H1 (cell line): ENCODE data around the gene MEF2C. TPM values are rescaled to one million over a fixed set of nuclear protein-coding genes. Genes with fewer than 3 reads are reported as not detected.

Source experiments
- CTCF ChIA-PET: fragments of 300-600 bp; sonication (Branson Sonifier 250); formaldehyde crosslinking; loops from one replicate; lab custom pipeline; 2021; ENCODE audit not compliant: partially characterized antibody; lab: Charles Lee
- POLR2A ChIA-PET: fragments of 300-600 bp; sonication (Branson Sonifier 250); formaldehyde crosslinking; loops from one replicate; lab custom pipeline; 2021; ENCODE audit warnings: inconsistent platforms; ENCODE audit not compliant: partially characterized antibody; lab: Charles Lee
- DNase-seq, 2 experiments: peaks; one replicate each; pipeline versions ENCODE4 v3.0.0 to v3.0.0-alpha.2; 2010 to 2022; ENCODE audit warnings: low spot score in 2 of 2, low read depth in 1 of 2, mixed read lengths in 1 of 2
- FAIRE-seq: peaks from 2 replicates; lab custom pipeline; 2011; peaks lifted over from hg19 to GRCh38; lab: Jason Lieb, UNC
- H2AFZ ChIP-seq: 2 replicates; pipeline ENCODE4 v1.8.1; 2012; ENCODE audit warnings: low read length, inconsistent platforms
- H2AK5ac ChIP-seq: 2 replicates; pipeline ENCODE4 v1.6.1; 2013; ENCODE audit warnings: low read depth, low read length
- H2BK120ac ChIP-seq: replicated peaks from 2 replicates; pipeline ENCODE3; 2013; ENCODE audit warnings: low read depth, low read length, inconsistent platforms
- H2BK12ac ChIP-seq: 2 replicates; pipeline ENCODE4 v1.6.1; 2013; ENCODE audit warnings: low read depth, low read length
- H2BK15ac ChIP-seq: 2 replicates; pipeline ENCODE4 v1.6.1; 2013; ENCODE audit warnings: low read length
- H2BK20ac ChIP-seq: 2 replicates; pipeline ENCODE4 v1.6.1; 2013; ENCODE audit warnings: low read length
- H2BK5ac ChIP-seq: 2 replicates; pipeline ENCODE4 v1.6.1; 2013; ENCODE audit warnings: low read depth, low read length
- H3K14ac ChIP-seq: 2 replicates; pipeline ENCODE4 v1.6.1; 2013; ENCODE audit warnings: inconsistent platforms; ENCODE audit not compliant: insufficient read length
- H3K18ac ChIP-seq: 2 replicates; pipeline ENCODE4 v1.6.1; 2013; ENCODE audit warnings: low read length; ENCODE audit errors: extremely low read depth
- H3K23ac ChIP-seq: 2 replicates; pipeline ENCODE4 v1.6.1; 2013; ENCODE audit warnings: inconsistent platforms; ENCODE audit not compliant: insufficient read length
- H3K23me2 ChIP-seq: 2 replicates; pipeline ENCODE4 v1.6.1; 2013; ENCODE audit warnings: low read depth, low read length
- H3K27ac ChIP-seq: 2 replicates; pipeline ENCODE4 v1.6.1; 2011; ENCODE audit warnings: low read depth, low read length, inconsistent platforms
- H3K27me3 ChIP-seq, 4 experiments: replicated peaks in 1 of 4; 1 replicate in 1 of 4; 2 replicates in 3 of 4; pipeline versions ENCODE4 v1.6.1 to v1.8.1; 2011 to 2013; ENCODE audit warnings: low read length in 3 of 4, mild to moderate bottlenecking in 3 of 4, inconsistent platforms in 2 of 4, mixed read lengths in 2 of 4, moderate library complexity in 1 of 4; ENCODE audit not compliant: control insufficient read depth in 3 of 4, insufficient read depth in 3 of 4; ENCODE audit errors: extremely low read depth in 1 of 4
- H3K36me3 ChIP-seq, 4 experiments: 2 replicates each; pipeline versions ENCODE4 v1.6.1 to v1.8.1; 2011 to 2013; ENCODE audit warnings: mild to moderate bottlenecking in 4 of 4, low read length in 3 of 4, moderate library complexity in 2 of 4, control low read depth in 1 of 4, inconsistent platforms in 1 of 4; ENCODE audit not compliant: insufficient read depth in 4 of 4, control insufficient read depth in 2 of 4
- H3K4ac ChIP-seq: replicated peaks from 2 replicates; pipeline ENCODE3; 2013; ENCODE audit warnings: low read length, low read depth, mixed read lengths, inconsistent platforms; ENCODE audit not compliant: insufficient read length
- H3K4me1 ChIP-seq, 4 experiments: replicated peaks in 1 of 4; 1 replicate in 1 of 4; 2 replicates in 3 of 4; pipeline versions ENCODE4 v1.6.1 to v1.8.1; 2011 to 2013; ENCODE audit warnings: low read length in 3 of 4, inconsistent platforms in 2 of 4, mixed read lengths in 1 of 4; ENCODE audit not compliant: insufficient read depth in 4 of 4, control insufficient read depth in 3 of 4
- H3K4me2 ChIP-seq, 2 experiments: 2 replicates each; pipeline versions ENCODE4 v1.6.1 to v1.8.1; 2011 to 2013; ENCODE audit warnings: low read depth in 2 of 2, low read length in 2 of 2, control low read depth in 1 of 2, inconsistent platforms in 1 of 2, mild to moderate bottlenecking in 1 of 2; ENCODE audit not compliant: insufficient read depth in 1 of 2
- H3K4me3 ChIP-seq, 4 experiments: fragments of 200-600, 300-600 bp in 1 of 4; sonication (generic), shearing (Covaris generic), sonication (Bioruptor Twin) in 1 of 4; 2 replicates each; pipeline versions ENCODE4 v1.5.1 to v1.8.1; 2011 to 2016; ENCODE audit warnings: low read length in 4 of 4, low read depth in 3 of 4, control low read depth in 2 of 4, inconsistent platforms in 2 of 4, mild to moderate bottlenecking in 2 of 4, mixed read lengths in 1 of 4, moderate library complexity in 1 of 4; ENCODE audit not compliant: insufficient read depth in 2 of 4; ENCODE audit errors: extremely low read depth in 1 of 4
- H3K56ac ChIP-seq: replicated peaks from 2 replicates; pipeline ENCODE3; 2013; ENCODE audit warnings: low read depth, mild to moderate bottlenecking, mixed read lengths, low read length, inconsistent platforms; ENCODE audit not compliant: insufficient read length
- H3K79me1 ChIP-seq: 2 replicates; pipeline ENCODE4 v1.6.1; 2013; ENCODE audit warnings: low read depth, low read length, control low read depth
- H3K79me2 ChIP-seq, 2 experiments: 2 replicates each; pipeline versions ENCODE4 v1.6.1 to v1.8.1; 2012 to 2013; ENCODE audit warnings: low read length in 2 of 2, mild to moderate bottlenecking in 2 of 2, inconsistent platforms in 1 of 2; ENCODE audit not compliant: insufficient read depth in 2 of 2, control insufficient read depth in 1 of 2
- H3K9ac ChIP-seq, 4 experiments: replicated peaks in 1 of 4; 1 replicate in 1 of 4; 2 replicates in 3 of 4; pipeline versions ENCODE4 v1.6.1 to v1.8.1; 2011 to 2013; ENCODE audit warnings: low read depth in 3 of 4, low read length in 3 of 4, control low read depth in 2 of 4, mild to moderate bottlenecking in 2 of 4, moderate library complexity in 2 of 4, inconsistent platforms in 1 of 4; ENCODE audit errors: extremely low read depth in 1 of 4
- H3K9me3 ChIP-seq, 2 experiments: 2 replicates each; pipeline versions ENCODE4 v1.6.1 to v1.8.1; 2012 to 2013; ENCODE audit warnings: mild to moderate bottlenecking in 2 of 2, moderate library complexity in 2 of 2, control low read depth in 1 of 2, inconsistent platforms in 1 of 2, low read depth in 1 of 2, low read length in 1 of 2, mixed read lengths in 1 of 2; ENCODE audit not compliant: insufficient read depth in 2 of 2
- H4K20me1 ChIP-seq, 2 experiments: replicated peaks in 1 of 2; 2 replicates each; pipeline versions ENCODE3 to v1.8.1; 2011 to 2013; ENCODE audit warnings: inconsistent platforms in 2 of 2, low read length in 2 of 2, mild to moderate bottlenecking in 1 of 2; ENCODE audit not compliant: insufficient read depth in 2 of 2, control insufficient read depth in 1 of 2
- H4K5ac ChIP-seq: 2 replicates; pipeline ENCODE4 v1.6.1; 2013; ENCODE audit warnings: low read length, low read depth, mixed read lengths, inconsistent platforms; ENCODE audit not compliant: insufficient read length
- H4K8ac ChIP-seq: 2 replicates; pipeline ENCODE4 v1.8.0; 2013; ENCODE audit warnings: mild to moderate bottlenecking, moderate library complexity, low read length, inconsistent platforms; ENCODE audit not compliant: insufficient read depth; ENCODE audit errors: extremely low read depth
- H4K91ac ChIP-seq: replicated peaks from 2 replicates; pipeline ENCODE3; 2013; ENCODE audit warnings: low read length, mixed read lengths, inconsistent platforms; ENCODE audit not compliant: insufficient read length
- CBX5 ChIP-seq: fragments of 300-800, 300-1000 bp; sonication (generic); IDR thresholded peaks from 2 replicates; pipeline ENCODE4 v1.7.1; 2016; ENCODE audit warnings: antibody characterized with exemption, low read length, low read depth
- HDAC6 ChIP-seq: IDR thresholded peaks from one replicate; pipeline ENCODE4 v1.7.1; 2012; ENCODE audit warnings: low read depth, mild to moderate bottlenecking, inconsistent platforms, low read length, moderate library complexity
- NANOG ChIP-seq: IDR thresholded peaks from 2 replicates; pipeline ENCODE4 v1.6.1; 2011; ENCODE audit warnings: low read length, low read depth, mild to moderate bottlenecking, inconsistent platforms; ENCODE audit not compliant: insufficient read depth, poor library complexity, severe bottlenecking
- POU5F1 ChIP-seq: IDR thresholded peaks from 2 replicates; pipeline ENCODE4 v1.6.1; 2011; ENCODE audit warnings: low read depth, mild to moderate bottlenecking, low read length, moderate library complexity
- RFX5 ChIP-seq: IDR thresholded peaks from 2 replicates; pipeline ENCODE4 v1.6.1; 2011; ENCODE audit warnings: low read depth, low read length, improper control_type of control experiment, borderline replicate concordance
- RNF2 ChIP-seq: fragments of 200-900, 300-1000 bp; sonication (generic); IDR thresholded peaks from 2 replicates; pipeline ENCODE4 v1.7.1; 2016; ENCODE audit warnings: borderline replicate concordance, low read depth, mild to moderate bottlenecking, antibody characterized with exemption, low read length; ENCODE audit not compliant: poor library complexity, severe bottlenecking; ENCODE audit errors: missing control alignments
- SIN3A ChIP-seq, 2 experiments: IDR thresholded peaks in 1 of 2; conservative IDR thresholded peaks in 1 of 2; 2 replicates each; pipeline ENCODE4 v1.6.1; 2011 to 2012; ENCODE audit warnings: low read length in 2 of 2, improper control_type of control experiment in 1 of 2, low read depth in 1 of 2, mild to moderate bottlenecking in 1 of 2
- TAF1 ChIP-seq: IDR thresholded peaks from 2 replicates; pipeline ENCODE4 v1.6.1; 2011; ENCODE audit warnings: mild to moderate bottlenecking, low read depth, low read length
- WGBS, 2 experiments: shearing (Covaris generic) in 1 of 2; methylation state at CpG; one replicate each; pipeline versions ENCODE4 v1.1.6 to v1.1.7; 2013 to 2015; ENCODE audit warnings: low lambda C conversion rate in 2 of 2, mixed read lengths in 2 of 2, inconsistent platforms in 1 of 2, low coverage in 1 of 2, missing lambda C conversion rate in 1 of 2; ENCODE audit not compliant: insufficient replicate concordance in 2 of 2, insufficient coverage in 1 of 2, insufficient read length in 1 of 2; ENCODE audit errors: extremely low coverage in 1 of 2, missing lambda C conversion rate in 1 of 2; 5-methylcytosine and 5-hydroxymethylcytosine counted together
- polyA plus RNA-seq, 7 experiments: library from polyadenylated mRNA; depleted of rRNA in 3 of 7; stranded (reverse) in 5 of 7; unstranded in 2 of 7; fragments of >200 nt in 5 of 7; fragments of 200-250 nt in 2 of 7; gene quantifications; 1 replicate in 5 of 7; 2 replicates in 1 of 7; 4 replicates in 1 of 7; pipeline versions ENCODE4 v1.2.1 to v1.2.3, GENCODE V29; 2011 to 2013; ENCODE audit warnings: missing spikeins in 2 of 7, mixed read lengths in 2 of 7
- total RNA-seq: library from RNA; stranded (reverse); fragmentation: NEBNext Ultra II Directional; extraction: Animal tissue kit (Norgen Biotek cat#: 25700); gene quantifications from 2 replicates; pipeline ENCODE4 v1.2.1, GENCODE V29; 2021

MEF2C gene
- total and polyA plus RNA-seq, 2 of the 8 experiments (the other 6 are each of a cell fraction or from before 2014, with no cell fraction given) = 0.59 to 0.99 TPM

DNA sequence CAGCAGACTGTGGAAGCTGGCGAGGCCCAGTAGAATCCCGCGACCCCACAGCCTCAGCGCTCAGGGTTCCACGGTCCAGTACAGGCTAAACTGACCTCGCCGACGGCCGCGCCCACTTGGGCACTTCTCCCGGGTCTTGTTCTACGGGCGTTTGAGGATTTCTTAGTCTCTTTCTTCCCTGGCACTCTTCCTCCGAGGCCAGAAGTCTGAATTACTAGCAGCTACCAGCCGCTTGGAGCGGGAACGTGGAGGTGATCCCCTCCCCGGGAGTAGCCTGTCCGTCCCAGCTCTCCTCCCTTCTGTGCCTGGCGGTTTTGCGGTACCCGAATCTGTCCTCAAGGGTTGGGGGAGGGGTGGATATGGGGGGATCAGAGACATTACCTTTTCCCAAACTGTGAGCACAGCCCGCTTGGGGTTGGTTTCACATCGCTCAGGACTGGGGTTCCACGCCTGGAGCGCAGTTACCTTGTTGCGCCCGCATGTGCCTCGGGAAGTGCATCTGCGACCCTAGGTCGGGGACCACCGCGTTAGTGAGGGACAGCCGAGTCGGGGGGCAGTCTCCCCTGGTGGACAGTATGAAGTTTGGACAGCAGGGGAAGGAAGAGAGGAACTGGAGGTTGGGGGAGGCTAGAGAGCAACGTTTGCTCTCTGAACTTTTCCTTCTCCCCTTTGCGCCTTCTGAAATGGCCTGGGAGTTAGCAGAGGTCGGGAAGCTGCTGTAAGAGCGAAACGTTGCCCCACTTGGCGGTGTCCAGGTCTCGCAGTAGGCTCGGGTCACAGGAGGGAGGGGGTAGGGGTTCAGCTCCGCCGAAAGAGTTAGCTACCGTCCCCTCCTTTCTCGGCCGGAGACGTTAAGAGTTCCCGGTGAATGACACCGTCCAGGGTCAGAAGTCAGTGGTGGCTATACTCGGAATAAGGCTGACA, 190.8 kb downstream of the MEF2C start:
- no peaks in the 10 kb centered on the region; a peak in 1 of 4 replicates for H3K9me3 ChIP-seq
- H3K79me1 ChIP-seq = no peaks in the 10 kb centered on the region
- H3K27me3 ChIP-seq = peaks cover 79 to 89% (median 85%) of the 10 kb centered on the region in 4 experiments
- ChIA-PET POLR2A (interaction anchor here (1.4 to 2.9 kb wide), 2 partner anchors 9 to 11 kb away, joined by 4 to 13 read pairs; no protein-coding TSS in a partner anchor), CTCF (interaction anchor here (0.6 to 6.1 kb wide), 29 partner anchors 11 to 1039 kb away, joined by 3 to 86 read pairs (median 5); no protein-coding TSS in a partner anchor)
- peak overlapping the region; percentile 37; the same call in 1 of the 2 replicates for H2BK5ac ChIP-seq
- peaks cover 30 to 39% (median 35%) of the 10 kb centered on the region in 4 experiments for H3K4me1 ChIP-seq
- H4K91ac ChIP-seq = no peak overlapping the region
- no peak overlapping the region for H3K56ac ChIP-seq
- H3K4me3 ChIP-seq = peak overlapping the region; percentile 23 to 54 (median 40); a peak in 7 of 8 replicates
- no peak overlapping the region for H3K23ac ChIP-seq
- H4K20me1 ChIP-seq = peaks cover 2 to 10% of the 10 kb centered on the region in 2 experiments
- peak overlapping the region; percentile 24; the same call in 1 of the 2 replicates for H3K18ac ChIP-seq
- H2BK120ac ChIP-seq = no peak overlapping the region
- no peak overlapping the region for H3K9ac ChIP-seq
- FAIRE-seq = peak; percentile 13
- H3K79me2 ChIP-seq = no peaks in the 10 kb centered on the region
- H2BK20ac ChIP-seq = peak overlapping the region; percentile 72; the same call in 1 of the 2 replicates
- H2AK5ac ChIP-seq = no peak overlapping the region
- H3K23me2 ChIP-seq = peaks cover 5% of the 10 kb centered on the region; the same call in 1 of the 2 replicates
- H2BK12ac ChIP-seq = peak overlapping the region; percentile 53; the same call in 1 of the 2 replicates
- H4K8ac ChIP-seq = peak overlapping the region; percentile 38; the same call in 1 of the 2 replicates
- no peak overlapping the region for H3K4ac ChIP-seq
- no peak overlapping the region for H3K27ac ChIP-seq
- H3K4me2 ChIP-seq = peak overlapping the region; percentile 89 to 95
- no peak overlapping the region; the same call in 1 of the 2 replicates for H2AFZ ChIP-seq
- 0 out of 2 replicates have a peak overlapping the region, but pooled peaks have one; percentile 32 for H2BK15ac ChIP-seq
- H3K36me3 ChIP-seq = no peaks in the 10 kb centered on the region
- DNase-seq = peak in 1 of 2 experiments; percentile 68
- H4K5ac ChIP-seq = no peak overlapping the region
- no peak overlapping the region for H3K14ac ChIP-seq
- 2% methylated on average over 47 of the region's 52 CpGs; no CpG with 5 or more reads in 1 of the 2 experiments for WGBS, 2 experiments
- no peak for TF ChIP-seq HDAC6
- no peak for TF ChIP-seq POU5F1
- no peak for TF ChIP-seq TAF1
- TF ChIP-seq NANOG = no peak
- no peak for TF ChIP-seq CBX5
- no peak for TF ChIP-seq SIN3A (conservative IDR thresholded peaks at IDR 0.05 in 1 of 2, IDR thresholded peaks at IDR 0.05 in 1 of 2; ENCODE audit: low read depth in 1 of 2, low read length in 2 of 2)
- TF ChIP-seq RNF2 = peak; percentile 92
- no peak for TF ChIP-seq RFX5
